Measurements from ENCODE around the gene ZBTB9. TPM values are rescaled to one million over a fixed set of nuclear protein-coding genes. Genes with fewer than 3 reads are reported as not detected.

ZBTB9 gene
- total RNA-seq, 4 donors from 2014 or later, result 0.82 to 2.2 (median 1.2) TPM

DNA sequence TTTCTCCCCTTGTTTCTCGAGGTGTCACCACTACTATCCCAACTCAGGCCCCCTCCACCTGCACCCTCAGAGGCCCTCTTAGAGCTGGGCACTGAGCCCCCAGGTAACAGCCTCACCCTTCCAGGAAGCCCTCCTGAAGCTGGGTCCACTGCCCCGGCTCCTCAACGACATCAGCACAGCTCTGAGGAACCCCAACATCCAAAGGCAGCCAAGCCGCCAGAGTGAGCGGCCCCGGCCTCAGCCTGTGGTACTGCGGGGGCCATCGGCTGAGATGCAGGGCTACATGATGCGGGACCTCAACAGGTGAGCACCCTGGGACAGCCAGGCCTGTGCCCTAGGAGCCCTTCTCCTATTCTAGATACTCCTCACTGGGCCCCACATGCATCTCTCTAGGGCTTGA, 12.9 kb upstream of the ZBTB9 start:
- ATAC-seq (no peak), DNase-seq (no peak)
- H3K9me3 ChIP-seq, result no peaks in the 10 kb centered on the region
- H3K36me3 ChIP-seq, result peaks cover 0 to 7% of the 10 kb centered on the region in 2 donors
- intact Hi-C loops (cut with DNase I; ENCODE audit: low total_unique reads) (no loop called here), in situ Hi-C loops (cut with MboI; ENCODE audit: low sequenced_read_pairs in 4 of 4) (loop anchor here in 1 of 4 donors (10.0 kb wide), 1 partner anchor 57 kb away; no protein-coding TSS in a partner anchor)
- H3K27ac ChIP-seq, result no peak overlapping the region
- TF ChIP-seq POLR2A (IDR thresholded peaks at IDR 0.05), result no peak
- TF ChIP-seq CTCF (IDR thresholded peaks at IDR 0.05 in 4 of 5, conservative IDR thresholded peaks at IDR 0.05 in 1 of 5), result no peak
- no peaks in the 10 kb centered on the region for H3K4me1 ChIP-seq
- no peaks in the 10 kb centered on the region for H3K27me3 ChIP-seq
- no peak overlapping the region for H3K4me3 ChIP-seq

DNA sequence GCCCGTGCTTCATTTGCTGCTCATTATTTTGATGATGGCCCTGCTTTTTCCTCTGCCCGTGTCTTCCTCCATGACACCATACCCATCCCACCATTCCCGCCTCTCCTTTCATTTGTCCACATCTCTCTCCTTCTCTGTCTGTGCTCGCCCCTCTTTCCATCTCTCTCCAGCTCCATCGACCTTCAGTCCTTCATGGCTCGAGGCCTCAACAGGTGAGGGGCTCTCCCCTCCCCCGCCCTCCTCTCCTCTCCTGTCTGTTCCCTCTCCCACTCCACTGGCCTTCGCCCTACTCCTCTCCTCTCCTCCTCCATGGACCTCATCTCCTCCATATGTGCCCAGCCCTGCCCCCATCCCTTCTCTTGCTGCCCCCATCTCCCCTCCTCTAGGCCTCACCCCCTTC, 12.1 kb upstream of the ZBTB9 start:
- Histone ChIP-seq H3K4me1 (no peaks in the 10 kb centered on the region), H3K36me3 (no peaks in the 10 kb centered on the region), H3K9me3 (no peaks in the 10 kb centered on the region), H3K4me3 (no peak overlapping the region), H3K27ac (no peak overlapping the region), H3K27me3 (no peaks in the 10 kb centered on the region)
- in situ Hi-C loops (cut with MboI; ENCODE audit: low sequenced_read_pairs in 4 of 4) (loop anchor here in 1 of 4 donors (10.0 kb wide), 1 partner anchor 57 kb away; no protein-coding TSS in a partner anchor), intact Hi-C loops (cut with DNase I; ENCODE audit: low total_unique reads) (no loop called here)
- TF ChIP-seq POLR2A (IDR thresholded peaks at IDR 0.05) (no peak), CTCF (IDR thresholded peaks at IDR 0.05 in 4 of 5, conservative IDR thresholded peaks at IDR 0.05 in 1 of 5) (no peak)
- DNase-seq (no peak), ATAC-seq (no peak)

DNA sequence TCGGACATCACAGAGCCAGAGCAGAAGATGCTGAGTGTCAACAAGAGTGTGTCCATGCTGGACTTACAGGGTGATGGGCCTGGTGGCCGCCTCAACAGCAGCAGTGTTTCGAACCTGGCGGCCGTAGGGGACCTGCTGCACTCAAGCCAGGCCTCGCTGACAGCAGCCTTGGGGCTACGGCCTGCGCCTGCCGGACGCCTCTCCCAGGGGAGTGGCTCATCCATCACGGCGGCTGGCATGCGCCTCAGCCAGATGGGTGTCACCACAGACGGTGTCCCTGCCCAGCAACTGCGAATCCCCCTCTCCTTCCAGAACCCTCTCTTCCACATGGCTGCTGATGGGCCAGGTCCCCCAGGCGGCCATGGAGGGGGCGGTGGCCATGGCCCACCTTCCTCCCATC, 11.4 kb upstream of the ZBTB9 start:
- Histone ChIP-seq H3K27ac (no peak overlapping the region), H3K27me3 (no peaks in the 10 kb centered on the region), H3K4me1 (no peaks in the 10 kb centered on the region), H3K36me3 (no peaks in the 10 kb centered on the region), H3K9me3 (no peaks in the 10 kb centered on the region), H3K4me3 (no peak overlapping the region)
- no peak for ATAC-seq
- TF ChIP-seq CTCF (IDR thresholded peaks at IDR 0.05 in 4 of 5, conservative IDR thresholded peaks at IDR 0.05 in 1 of 5), result no peak
- no peak for TF ChIP-seq POLR2A (IDR thresholded peaks at IDR 0.05)
- DNase-seq, result no peak
- intact Hi-C loops (cut with DNase I; ENCODE audit: low total_unique reads) (no loop called here), in situ Hi-C loops (cut with MboI; ENCODE audit: low sequenced_read_pairs in 4 of 4) (loop anchor here in 1 of 4 donors (10.0 kb wide), 1 partner anchor 58 kb away; no protein-coding TSS in a partner anchor)

GRCh38 chr6:33443619-33444504, 10.5 kb upstream of the ZBTB9 start:
- Histone ChIP-seq H3K4me1 (no peaks in the 10 kb centered on the region), H3K4me3 (no peak overlapping the region), H3K27me3 (no peaks in the 10 kb centered on the region), H3K9me3 (no peaks in the 10 kb centered on the region), H3K36me3 (no peaks in the 10 kb centered on the region), H3K27ac (no peak overlapping the region)
- DNase-seq, result no peak
- in situ Hi-C loops (cut with MboI; ENCODE audit: low sequenced_read_pairs in 4 of 4), result loop anchor here in 1 of 4 donors (10.0 kb wide), 1 partner anchor 59 kb away; no protein-coding TSS in a partner anchor
- ATAC-seq, result no peak
- no peak for TF ChIP-seq CTCF (IDR thresholded peaks at IDR 0.05 in 4 of 5, conservative IDR thresholded peaks at IDR 0.05 in 1 of 5)
- no peak for TF ChIP-seq POLR2A (IDR thresholded peaks at IDR 0.05)
- intact Hi-C loops (cut with DNase I; ENCODE audit: low total_unique reads), result no loop called here

Measured in gastrocnemius medialis (tissue), 4 donors.